HG03139 (cell line): ENCODE data around the gene CERS4.
"Not testable (repeated sequence)": the region's sequence is repeated elsewhere in the genome, so short reads cannot be mapped to it uniquely, and the experiment has no call there.

Experiments
- ATAC-seq: cut with Tn5 transposase; IDR thresholded peaks from one replicate; pipeline ENCODE4 v1.9.1; 2021; ENCODE audit not compliant: unreplicated experiment

CERS4 gene

GRCh38 chr19:8241646-8242045 lies 32.5 kb downstream of the CERS4 start:
- ATAC-seq = no peak

GRCh38 chr19:8242211-8242821 lies 33.1 kb downstream of the CERS4 start:
- no peak for ATAC-seq

GRCh38 chr19:8243146-8243545 lies 34.0 kb downstream of the CERS4 start:
- ATAC-seq = no peak

GRCh38 chr19:8244442-8244841 lies 35.3 kb downstream of the CERS4 start:
- ATAC-seq = no peak

GRCh38 chr19:8245869-8246835 lies 37.0 kb downstream of the CERS4 start:
- ATAC-seq = no peak

GRCh38 chr19:8247129-8247890 lies 38.1 kb downstream of the CERS4 start:
- ATAC-seq = not testable (repeated sequence)

- ATAC-seq = no peak
These were observed 39.5 kb downstream of the CERS4 start for GRCh38 chr19:8248348-8249328.

- ATAC-seq = no peak
These were observed 41.4 kb downstream of the CERS4 start for GRCh38 chr19:8250596-8250995.

- no peak for ATAC-seq
These were observed 41.9 kb downstream of the CERS4 start for GRCh38 chr19:8251025-8251472.

- no peak for ATAC-seq
These were observed 43.9 kb downstream of the CERS4 start for GRCh38 chr19:8252922-8253589.

GRCh38 chr19:8253678-8254077 lies 44.5 kb downstream of the CERS4 start:
- no peak for ATAC-seq

GRCh38 chr19:8254286-8255001 lies 45.3 kb downstream of the CERS4 start:
- no peak for ATAC-seq

- ATAC-seq = no peak
These were observed 46.4 kb downstream of the CERS4 start for GRCh38 chr19:8255426-8256125.

GRCh38 chr19:8256276-8257051 lies 47.3 kb downstream of the CERS4 start:
- no peak for ATAC-seq

GRCh38 chr19:8257052-8257443 lies 47.9 kb downstream of the CERS4 start:
- ATAC-seq = no peak

- no peak for ATAC-seq
These were observed 50.2 kb downstream of the CERS4 start for GRCh38 chr19:8259142-8259921.

- no peak for ATAC-seq
These were observed 50.7 kb downstream of the CERS4 start for GRCh38 chr19:8259922-8260247.
